NCI-H2227 (cell line): Measurements from ENCODE around the gene LSS.
"Not testable (repeated sequence)": the region's sequence is repeated elsewhere in the genome, so short reads cannot be mapped to it uniquely, and the experiment has no call there.

Source experiments
- DNase-seq: peaks from one replicate; lab custom pipeline; 2025; ENCODE audit not compliant: unreplicated experiment; lab: John Stamatoyannopoulos, UW

The LSS gene

GRCh38 chr21:46206163-46207005 lies 22.2 kb downstream of the LSS start:
- DNase-seq: no peak

- no peak for DNase-seq
Measured at GRCh38 chr21:46205766-46206162, 22.8 kb downstream of the LSS start.

- DNase-seq: no peak
Measured at GRCh38 chr21:46205166-46205565, 23.4 kb downstream of the LSS start.

- DNase-seq: no peak
Measured at GRCh38 chr21:46203203-46203600, 25.4 kb downstream of the LSS start.

GRCh38 chr21:46202592-46203202 lies 25.9 kb downstream of the LSS start:
- DNase-seq: no peak

- not testable (repeated sequence) for DNase-seq
Measured at GRCh38 chr21:46200877-46201803, 27.4 kb downstream of the LSS start.

- DNase-seq: no peak
Measured at GRCh38 chr21:46199436-46200373, 28.9 kb downstream of the LSS start.

- no peak for DNase-seq
Measured at GRCh38 chr21:46196733-46197132, 31.8 kb downstream of the LSS start.

- no peak for DNase-seq
Measured at GRCh38 chr21:46195595-46196195, 32.9 kb downstream of the LSS start.

GRCh38 chr21:46194374-46195334 lies 33.9 kb downstream of the LSS start:
- DNase-seq: no peak

GRCh38 chr21:46193829-46194373 lies 34.7 kb downstream of the LSS start:
- DNase-seq: no peak

GRCh38 chr21:46191686-46192575 lies 36.6 kb downstream of the LSS start:
- no peak for DNase-seq

- DNase-seq: no peak
Measured at GRCh38 chr21:46191257-46191685, 37.3 kb downstream of the LSS start.

GRCh38 chr21:46190491-46191131 lies 38.0 kb downstream of the LSS start:
- DNase-seq: no peak

- no peak for DNase-seq
Measured at GRCh38 chr21:46189959-46190490, 38.5 kb downstream of the LSS start.

GRCh38 chr21:46189213-46189958 lies 39.2 kb downstream of the LSS start:
- DNase-seq: no peak
